Measurements from ENCODE around the gene GOLPH3. TPM values are rescaled to one million over a fixed set of nuclear protein-coding genes. Genes with fewer than 3 reads are reported as not detected.

The GOLPH3 gene
- total RNA-seq, 4 donors from 2014 or later: 149 to 277 (median 187) TPM

DNA sequence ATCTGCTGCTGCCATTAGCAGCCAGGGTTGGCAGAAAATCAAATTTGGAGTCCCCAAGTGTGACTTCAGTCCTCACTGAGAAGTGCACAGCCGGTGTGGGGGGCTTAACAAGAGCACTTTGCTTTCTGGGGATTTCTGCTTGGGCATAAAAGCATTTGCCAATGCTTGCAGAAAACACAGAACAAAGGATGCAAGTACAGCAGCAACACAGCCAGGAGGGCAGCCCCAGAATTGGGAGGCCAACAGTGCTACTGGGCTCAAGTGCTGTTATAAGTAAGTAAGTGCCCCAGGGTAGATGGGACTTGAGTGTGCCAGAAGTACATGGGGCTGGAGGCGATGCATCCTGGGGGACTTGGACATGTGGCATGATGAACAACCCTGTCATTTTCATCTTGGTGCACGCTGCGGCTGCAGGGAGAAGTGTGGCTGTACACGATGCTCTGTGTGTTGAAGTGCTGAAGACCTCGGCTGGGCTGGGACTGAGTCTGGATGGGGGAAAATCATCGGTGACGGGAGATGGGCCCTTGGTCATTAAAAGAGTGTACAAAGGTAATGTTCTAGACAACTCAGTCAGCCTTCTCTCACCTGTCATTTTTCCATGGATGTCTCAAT lies 73.3 kb downstream of the GOLPH3 start:
- intact Hi-C loops (cut with DNase I): no loop called here
- DNase-seq (ENCODE audit: extremely low spot score): peak; percentile 80
- no peaks in the 10 kb centered on the region for H3K27me3 ChIP-seq
- 89% methylated on average over 8 of the region's 8 CpGs for WGBS
- H3K27ac ChIP-seq (replicated peaks in 1 of 4): peak overlapping the region in 1 of 4 donors; percentile 58
- no peak overlapping the region for H3K4me3 ChIP-seq
- peaks cover 18 to 29% (median 25%) of the 10 kb centered on the region in 4 donors for H3K4me1 ChIP-seq
- TF ChIP-seq POLR2AphosphoS5 (IDR thresholded peaks at IDR 0.05) (no peak), CTCF (IDR thresholded peaks at IDR 0.05) (no peak), POLR2A (IDR thresholded peaks at IDR 0.05; ENCODE audit: low read depth) (no peak), EP300 (IDR thresholded peaks at IDR 0.05) (no peak)
- no peaks in the 10 kb centered on the region for H3K9me3 ChIP-seq
- peaks cover 23 to 89% (median 76%) of the 10 kb centered on the region in 4 donors for H3K36me3 ChIP-seq

DNA sequence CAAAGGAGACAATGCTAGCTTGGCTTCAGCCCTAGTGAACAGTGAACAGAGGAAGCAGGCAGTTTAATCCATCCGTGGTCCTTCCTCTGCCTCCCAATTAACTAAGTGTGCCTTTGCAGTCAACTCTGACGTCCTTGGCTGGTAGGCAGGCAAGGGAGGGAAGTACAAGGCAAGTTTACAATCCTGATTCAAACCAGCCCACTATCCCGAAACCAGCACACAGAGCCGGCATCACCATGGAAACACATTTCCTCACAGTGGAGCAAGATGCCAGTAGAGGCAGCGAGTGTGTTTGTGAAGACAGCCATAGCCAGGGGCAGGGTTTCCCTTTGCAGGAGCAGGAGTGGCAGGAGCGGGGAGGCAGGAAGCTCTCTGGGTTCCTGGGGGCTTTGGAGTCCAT lies 73.9 kb downstream of the GOLPH3 start:
- peaks cover 24 to 34% (median 30%) of the 10 kb centered on the region in 4 donors for H3K4me1 ChIP-seq
- no peak for TF ChIP-seq POLR2AphosphoS5 (IDR thresholded peaks at IDR 0.05)
- TF ChIP-seq POLR2A (IDR thresholded peaks at IDR 0.05; ENCODE audit: low read depth): no peak
- no peak for TF ChIP-seq EP300 (IDR thresholded peaks at IDR 0.05)
- TF ChIP-seq CTCF (IDR thresholded peaks at IDR 0.05): no peak
- intact Hi-C loops (cut with DNase I): no loop called here
- 59% methylated on average over 4 of the region's 6 CpGs for WGBS
- H3K27me3 ChIP-seq: no peaks in the 10 kb centered on the region
- no peak overlapping the region for H3K4me3 ChIP-seq
- DNase-seq (ENCODE audit: extremely low spot score): no peak
- peaks cover 23 to 83% (median 71%) of the 10 kb centered on the region in 4 donors for H3K36me3 ChIP-seq
- H3K9me3 ChIP-seq: no peaks in the 10 kb centered on the region
- H3K27ac ChIP-seq (replicated peaks in 1 of 4): peak overlapping the region in 3 of 4 donors; percentile 3 to 58 (median 14)

DNA sequence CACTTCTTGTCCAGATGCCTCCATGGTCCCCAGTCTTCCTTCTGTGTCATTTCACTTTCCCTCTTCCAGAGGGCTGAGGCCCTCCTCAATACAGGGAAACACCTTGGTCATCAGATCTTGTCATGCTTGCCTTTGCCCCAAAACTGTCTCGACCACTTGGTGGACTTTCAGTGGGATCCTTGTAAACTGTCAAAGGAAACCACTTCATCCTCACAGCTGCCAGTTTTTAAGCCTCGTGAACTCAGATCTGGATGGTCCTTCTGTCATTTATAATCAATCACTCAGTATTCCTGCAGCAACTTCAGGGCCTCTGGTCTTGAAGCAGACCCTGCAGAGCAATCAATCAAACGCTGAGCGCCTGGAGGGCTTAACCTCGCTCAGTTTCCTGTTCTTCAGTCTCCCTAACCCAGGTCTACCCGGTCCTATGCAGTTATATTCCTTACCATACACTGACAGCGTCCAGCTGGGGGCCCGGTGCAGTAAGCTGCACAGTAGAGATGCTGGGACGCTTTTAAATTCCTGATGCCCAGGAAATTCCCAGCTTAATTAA lies 74.6 kb downstream of the GOLPH3 start:
- Histone ChIP-seq H3K9me3 (no peaks in the 10 kb centered on the region), H3K27me3 (no peaks in the 10 kb centered on the region), H3K4me3 (no peak overlapping the region), H3K4me1 (peaks cover 30 to 40% (median 37%) of the 10 kb centered on the region in 4 donors), H3K36me3 (peaks cover 18 to 76% (median 69%) of the 10 kb centered on the region in 4 donors), H3K27ac (replicated peaks in 1 of 4) (peak overlapping the region in 2 of 4 donors; percentile 3 to 58)
- WGBS: 74% methylated on average over 9 of the region's 9 CpGs
- DNase-seq (ENCODE audit: extremely low spot score): peak; percentile 79
- no peak for TF ChIP-seq CTCF (IDR thresholded peaks at IDR 0.05)
- peak in 1 of 2 donors; percentile 3 for TF ChIP-seq POLR2AphosphoS5 (IDR thresholded peaks at IDR 0.05)
- intact Hi-C loops (cut with DNase I): loop anchor here (10.0 kb wide), 1 partner anchor 215 kb away; the partner anchor contains the start of gene MTMR12

DNA sequence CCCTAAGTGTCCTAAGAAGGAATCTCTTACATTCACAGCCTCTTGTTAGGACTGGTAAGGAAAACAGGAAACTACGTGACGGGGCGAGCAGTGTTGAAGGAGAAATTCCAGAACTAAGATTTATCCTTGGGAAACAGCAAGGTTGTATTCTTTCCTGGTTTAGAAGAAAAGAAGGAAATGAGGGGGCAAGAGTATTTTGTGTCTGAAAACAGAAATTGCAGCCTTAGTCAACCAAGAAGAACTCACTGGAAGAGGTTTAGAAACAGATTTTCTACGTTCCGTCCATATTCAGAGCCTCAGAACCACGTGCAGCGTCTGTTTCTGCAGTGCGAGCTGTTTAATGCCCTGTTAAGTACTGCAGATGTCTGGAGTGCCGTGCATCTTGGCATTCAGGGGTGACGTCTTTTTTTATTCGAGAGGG lies 75.2 kb downstream of the GOLPH3 start:
- peak; percentile 17 for DNase-seq (ENCODE audit: extremely low spot score)
- intact Hi-C loops (cut with DNase I): loop anchor here (10.0 kb wide), 1 partner anchor 216 kb away; the partner anchor contains the start of gene MTMR12
- no peaks in the 10 kb centered on the region for H3K27me3 ChIP-seq
- TF ChIP-seq CTCF (IDR thresholded peaks at IDR 0.05) (no peak), EP300 (IDR thresholded peaks at IDR 0.05) (no peak), POLR2A (IDR thresholded peaks at IDR 0.05; ENCODE audit: low read depth) (no peak), POLR2AphosphoS5 (IDR thresholded peaks at IDR 0.05) (no peak)
- H3K4me1 ChIP-seq: peaks cover 30 to 40% (median 37%) of the 10 kb centered on the region in 4 donors
- peaks cover 14 to 77% (median 65%) of the 10 kb centered on the region in 4 donors for H3K36me3 ChIP-seq
- H3K27ac ChIP-seq (replicated peaks in 1 of 4): peak overlapping the region in 1 of 4 donors; percentile 58
- 75% methylated on average over 11 of the region's 11 CpGs for WGBS
- H3K4me3 ChIP-seq: no peak overlapping the region
- H3K9me3 ChIP-seq: no peaks in the 10 kb centered on the region
